GM10266 (cell line): ENCODE results near the gene TMX2.

Source experiments
- DNase-seq: peaks from one replicate; pipeline ENCODE4 v3.0.0; 2012; ENCODE audit errors: extremely low spot score
- CTCF ChIP-seq: IDR thresholded peaks from 2 replicates; pipeline ENCODE4 v1.5.1; 2012; ENCODE audit warnings: mild to moderate bottlenecking, low read depth; ENCODE audit not compliant: control insufficient read depth, insufficient read depth; ENCODE audit errors: missing control alignments

TMX2 gene

DNA sequence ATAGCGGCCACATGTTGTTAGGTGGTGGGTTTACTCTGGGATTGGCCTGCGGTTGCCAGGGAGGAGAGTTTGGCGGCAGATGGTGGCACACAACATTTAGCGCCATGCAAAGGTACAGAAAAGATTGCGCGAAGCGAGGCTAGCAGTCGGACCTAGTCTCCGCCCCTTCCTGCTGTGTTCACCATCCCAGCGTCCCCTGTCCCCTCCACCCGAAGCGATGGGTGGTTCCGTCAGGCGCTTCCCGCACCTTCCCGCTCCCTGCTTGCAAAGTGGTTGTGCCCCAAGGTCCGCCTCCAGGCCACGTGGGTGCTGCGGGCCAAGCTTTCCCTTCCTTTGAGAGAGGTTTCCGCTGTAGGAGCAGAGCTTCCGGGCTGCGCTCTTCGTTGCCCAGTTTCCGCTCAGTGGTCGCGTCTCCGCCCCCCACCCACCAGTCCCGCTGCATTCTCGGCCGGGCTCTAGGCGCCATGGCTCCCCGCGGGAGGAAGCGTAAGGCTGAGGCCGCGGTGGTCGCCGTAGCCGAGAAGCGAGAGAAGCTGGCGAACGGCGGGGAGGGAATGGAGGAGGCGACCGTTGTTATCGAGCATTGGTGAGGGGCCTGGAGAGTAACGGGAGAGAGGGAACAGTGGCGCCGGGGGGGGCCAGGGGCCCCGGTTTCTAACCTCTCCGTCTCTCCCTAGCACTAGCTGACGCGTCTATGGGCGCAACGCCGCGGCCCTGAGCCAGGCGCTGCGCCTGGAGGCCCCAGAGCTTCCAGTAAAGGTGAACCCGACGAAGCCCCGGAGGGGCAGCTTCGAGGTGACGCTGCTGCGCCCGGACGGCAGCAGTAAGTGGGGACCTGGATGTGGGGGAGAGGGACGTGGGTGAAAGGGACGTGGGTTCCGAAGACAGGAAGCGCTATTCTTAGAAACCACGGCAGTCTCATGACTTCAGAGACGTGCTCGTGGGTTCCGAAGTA lies 29.0 kb downstream of the TMX2 start, which contains the start of gene SELENOH:
SELENOH (plus strand) TSS at position 360 of the 955 bp plus-strand sequence; CDS start at position 465, 105 bp downstream.
- no peak for TF ChIP-seq CTCF
- DNase-seq, result peak; percentile 87

DNA sequence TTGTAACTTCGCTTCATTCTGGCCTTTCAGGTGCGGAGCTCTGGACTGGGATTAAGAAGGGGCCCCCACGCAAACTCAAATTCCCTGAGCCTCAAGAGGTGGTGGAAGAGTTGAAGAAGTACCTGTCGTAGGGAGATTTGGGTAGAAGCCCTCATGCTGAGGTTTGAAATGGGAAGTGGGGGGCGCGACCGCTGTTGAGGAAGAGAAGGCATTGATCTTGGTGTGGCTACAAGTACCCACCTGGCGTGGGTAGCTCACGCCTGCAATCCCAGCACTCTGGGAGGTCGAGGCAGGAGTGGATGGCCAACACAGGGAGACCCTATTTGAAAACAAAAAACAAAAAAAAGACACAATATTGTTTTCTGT lies 29.7 kb downstream of the TMX2 start:
- no peak for DNase-seq

DNA sequence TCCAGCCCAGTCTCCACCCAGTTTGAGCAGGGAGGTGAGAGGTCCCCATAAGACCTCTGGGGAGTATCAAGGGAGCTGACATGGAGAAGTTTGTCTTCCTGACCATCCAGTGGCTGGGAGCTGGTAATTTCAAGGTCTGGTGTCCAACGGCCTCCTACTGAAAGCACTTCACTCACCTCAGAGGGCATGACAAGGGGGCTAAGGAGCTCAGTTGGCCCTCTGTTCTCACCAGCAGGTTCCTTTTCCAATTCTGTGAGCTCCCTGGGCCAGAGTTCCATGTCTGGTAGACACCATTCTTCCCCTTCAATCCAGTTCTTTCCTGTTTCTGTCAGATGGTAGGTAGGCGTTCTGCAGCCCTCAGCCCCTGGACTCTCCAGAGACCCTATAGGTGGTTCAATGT lies 32.0 kb downstream of the TMX2 start:
- no peak for DNase-seq
- no peak for TF ChIP-seq CTCF

More for the DNA sequence above, 29.7 kb downstream of the TMX2 start:
- TF ChIP-seq CTCF, result no peak

GRCh38 chr11:57745206-57745605 lies 32.8 kb downstream of the TMX2 start:
- no peak for DNase-seq
- TF ChIP-seq CTCF, result no peak

- no peak for DNase-seq
- no peak for TF ChIP-seq CTCF
These were observed 34.5 kb downstream of the TMX2 start for GRCh38 chr11:57746920-57747319.

DNA sequence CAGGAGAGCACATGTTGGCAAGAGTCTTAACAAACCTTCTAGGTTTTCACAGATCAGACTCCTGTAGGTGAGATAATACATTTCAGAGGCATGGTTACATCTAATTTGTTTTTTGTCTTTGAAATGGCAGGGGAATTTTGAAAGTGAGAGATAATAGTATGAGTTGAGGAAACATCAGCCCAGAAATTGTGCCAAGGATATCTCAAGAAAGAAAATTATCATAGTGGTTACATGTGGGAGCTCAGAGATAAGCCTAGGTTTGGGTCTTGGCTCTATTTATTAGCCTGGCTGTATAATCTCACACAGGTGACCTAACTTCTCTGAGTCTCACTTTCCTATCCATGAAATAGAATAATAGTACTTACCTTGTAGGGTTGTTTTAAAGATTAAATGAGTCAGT lies 38.8 kb downstream of the TMX2 start:
- no peak for TF ChIP-seq CTCF
- DNase-seq, result no peak

DNA sequence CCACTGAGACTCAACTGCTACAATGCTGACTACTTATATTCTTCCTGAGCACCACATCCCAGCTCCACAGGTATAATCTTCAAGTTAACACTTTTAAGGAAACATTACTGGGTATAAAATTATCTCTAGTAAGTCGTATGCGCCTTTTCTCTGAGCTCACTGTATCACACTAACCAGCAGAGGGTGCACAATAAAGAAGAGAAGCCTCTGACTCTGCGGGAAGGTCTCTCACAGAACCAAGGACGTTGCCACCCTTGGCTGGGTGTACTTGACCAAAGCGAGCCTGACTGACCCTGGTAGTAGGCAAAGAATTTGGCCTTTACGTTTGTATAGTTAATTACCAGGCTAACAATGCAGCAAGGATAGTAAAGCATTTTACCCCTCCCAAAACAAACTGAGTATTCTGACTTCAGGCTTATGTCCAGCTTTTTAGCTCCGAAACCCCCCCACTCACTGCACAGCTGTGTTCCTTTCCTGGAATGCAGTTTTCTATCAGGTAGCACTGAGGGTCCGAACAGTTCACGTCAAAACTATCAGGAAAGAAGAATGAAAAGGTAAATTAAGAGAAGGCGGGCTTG lies 39.4 kb downstream of the TMX2 start, which contains the start of gene BTBD18:
BTBD18 (minus strand) TSS at position 144 of the 578 bp plus-strand sequence. CDS start 631 bp downstream, outside the sequence.
- DNase-seq, result peak; percentile 57
- peak; percentile 25 for TF ChIP-seq CTCF
